Esophagus mucosa (tissue), 1 donor: Measurements from ENCODE around the gene EFNA2. TPM values are rescaled to one million over a fixed set of nuclear protein-coding genes. Genes with fewer than 3 reads are reported as not detected.
"Not testable (repeated sequence)": the region's sequence is repeated elsewhere in the genome, so short reads cannot be mapped to it uniquely, and the experiment has no call there.

Experiments
- ATAC-seq: fragments of 200-7000 bp; cut with Tn5 transposase; one replicate; pipeline ENCODE4 v1.9.1; 2020
- total RNA-seq: library from RNA; stranded (reverse); gene quantifications from one replicate; pipeline ENCODE4 v1.2.4, GENCODE V29; 2023
- donor health status: DM: yes; HTN: yes; CAD: no.

Gene EFNA2
- total RNA-seq, 1 donor from 2014 or later = 0.40 TPM

GRCh38 chr19:1322198-1322981, 36.7 kb downstream of the EFNA2 start:
- ATAC-seq = no peak

DNA sequence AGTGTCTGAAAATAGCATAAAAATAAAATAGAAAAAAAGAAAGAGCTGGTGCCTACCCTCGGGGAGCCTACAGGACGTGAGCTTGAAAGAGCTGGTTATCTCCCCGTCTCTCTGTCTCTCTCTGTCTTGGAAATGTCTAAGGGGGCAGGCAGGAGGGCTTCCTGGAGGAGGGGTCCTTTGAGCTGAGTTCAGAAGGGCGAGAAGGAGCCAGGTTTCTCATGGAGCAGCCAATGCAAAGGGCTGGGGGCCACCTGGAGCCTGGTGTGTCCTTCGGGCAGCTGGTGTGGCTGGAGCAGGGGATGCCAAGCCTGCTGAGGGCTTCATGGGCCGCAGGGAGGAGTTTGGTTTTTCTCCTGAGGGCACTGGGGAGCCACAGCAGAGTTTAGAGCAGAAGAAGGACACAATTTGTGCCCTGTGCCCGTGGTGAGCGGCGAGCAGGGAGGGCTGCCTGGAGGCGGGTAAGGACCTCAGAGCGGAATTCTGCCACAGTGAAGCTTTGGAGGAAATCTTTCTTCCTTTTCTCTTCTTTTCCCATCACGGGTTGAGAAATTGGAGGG, 38.7 kb downstream of the EFNA2 start:
- ATAC-seq = no peak

DNA sequence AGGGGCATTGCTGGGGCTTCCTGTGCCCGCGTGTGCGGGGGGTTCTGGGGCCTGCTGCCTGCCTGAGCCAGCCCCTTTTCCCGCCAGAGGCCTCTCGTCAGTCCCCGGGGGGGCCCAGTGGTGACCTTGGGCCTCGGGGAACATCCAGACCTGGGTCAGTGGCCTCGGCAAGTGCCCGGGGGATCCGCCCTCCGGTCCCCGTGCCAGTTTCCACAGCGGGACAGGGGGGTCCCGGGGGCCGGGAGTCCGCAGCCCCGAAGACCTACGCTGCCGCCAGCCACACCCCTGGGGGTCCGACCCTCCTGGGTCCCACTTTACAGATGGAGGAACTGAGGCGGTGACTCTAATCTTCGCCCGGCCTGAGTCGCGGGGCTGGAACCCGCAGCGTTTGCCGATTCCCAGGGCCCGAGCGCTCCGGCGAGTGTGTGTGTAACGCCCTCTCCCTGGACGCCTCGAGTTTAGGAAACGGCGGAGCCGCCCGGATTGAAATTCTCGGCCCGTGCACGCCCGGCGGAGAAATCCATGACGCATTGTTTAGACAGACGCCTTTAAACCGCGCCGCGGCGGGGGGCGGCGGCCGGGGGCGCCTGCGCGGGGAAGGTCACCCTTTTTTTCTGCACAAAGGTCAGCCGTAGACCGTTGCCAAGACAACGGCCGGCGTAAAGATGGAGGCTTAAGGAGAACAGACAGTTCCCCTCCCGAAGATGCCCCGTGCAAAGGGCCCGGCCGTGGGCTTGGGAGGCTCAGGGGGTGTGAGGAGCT, 39.3 kb downstream of the EFNA2 start:
- peak; percentile 75 for ATAC-seq

DNA sequence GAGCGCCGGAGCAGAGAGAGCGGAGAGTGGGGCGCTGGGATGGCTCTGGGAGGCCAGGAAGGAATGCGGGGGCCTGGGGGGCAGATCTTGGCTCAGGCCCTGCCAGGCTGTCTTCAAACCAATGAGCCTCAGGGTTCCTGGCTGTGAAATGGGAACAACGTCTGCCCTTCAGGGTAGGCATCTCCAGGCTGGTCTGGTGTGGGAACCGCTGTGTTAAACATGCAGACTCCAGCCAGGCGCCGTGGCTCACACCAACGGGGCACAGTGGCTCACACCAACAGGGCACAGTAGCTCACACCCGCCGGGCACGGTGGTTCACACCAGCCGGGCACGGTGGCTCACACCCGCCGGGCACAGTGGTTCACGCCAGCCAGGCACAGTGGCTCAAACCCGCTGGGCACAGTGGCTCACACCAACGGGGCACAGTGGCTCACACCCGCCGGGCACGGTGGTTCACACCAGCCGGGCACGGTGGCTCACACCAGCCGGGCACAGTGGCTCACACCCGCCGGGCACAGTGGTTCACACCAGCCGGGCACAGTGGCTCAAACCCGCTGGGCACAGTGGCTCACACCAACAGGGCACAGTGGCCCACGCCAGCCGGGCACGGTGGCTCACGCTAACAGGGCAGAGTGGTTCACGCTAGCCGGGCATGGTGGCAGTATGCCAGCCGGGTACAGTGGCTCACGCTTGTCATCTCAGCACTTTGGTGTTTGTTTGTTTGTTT, 40.1 kb downstream of the EFNA2 start:
- no peak for ATAC-seq

DNA sequence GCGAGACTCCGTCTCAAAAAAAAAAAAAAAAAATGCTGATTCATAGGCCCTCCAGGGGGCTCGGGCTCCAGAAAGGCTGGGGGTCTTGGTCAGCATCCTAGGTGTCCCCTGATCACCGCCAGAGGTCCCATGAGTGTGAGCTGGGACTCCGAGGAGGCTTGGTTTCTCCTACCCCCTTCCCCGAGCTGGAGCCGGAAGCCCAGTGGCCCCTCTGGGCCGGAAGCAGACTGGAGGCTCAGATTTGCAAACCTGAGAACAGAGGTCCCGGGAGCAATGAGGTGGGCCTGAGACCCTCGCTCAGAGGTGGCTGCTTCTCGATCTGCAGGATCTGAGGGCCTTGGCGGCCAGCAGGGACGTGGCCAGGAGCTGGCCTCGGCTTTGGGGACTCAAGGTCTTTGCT, 41.5 kb downstream of the EFNA2 start:
- ATAC-seq = no peak

- ATAC-seq = not testable (repeated sequence)
Measured at GRCh38 chr19:1332208-1332607, 46.5 kb downstream of the EFNA2 start.

- no peak for ATAC-seq
Measured at GRCh38 chr19:1336079-1336684, 50.5 kb downstream of the EFNA2 start.

GRCh38 chr19:1340681-1341469, 55.2 kb downstream of the EFNA2 start:
- no peak for ATAC-seq

GRCh38 chr19:1343041-1343440, 57.4 kb downstream of the EFNA2 start:
- no peak for ATAC-seq

DNA sequence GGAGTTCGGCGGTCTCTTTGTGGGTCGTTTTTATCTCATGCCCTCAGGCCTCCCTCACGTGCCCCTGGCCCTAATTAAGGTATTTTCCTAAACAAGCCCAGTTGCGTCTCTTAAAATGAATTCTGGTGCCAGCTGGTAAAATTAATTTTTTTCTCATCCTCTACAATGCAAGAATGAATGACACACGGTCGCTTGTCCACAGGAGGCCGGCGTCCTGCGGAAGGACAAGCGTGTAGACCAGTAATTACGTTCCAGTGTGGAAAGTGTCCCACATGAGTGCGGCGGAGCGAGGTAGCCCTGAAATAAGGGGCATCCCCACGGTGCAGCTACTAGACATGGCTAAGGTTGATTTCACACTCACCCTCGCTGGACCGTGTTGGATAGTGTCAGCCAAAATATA, 63.5 kb downstream of the EFNA2 start:
- ATAC-seq = no peak

GRCh38 chr19:1350867-1351266, 65.2 kb downstream of the EFNA2 start:
- ATAC-seq = no peak

Other genes starting within 250 kb of the EFNA2 start
- gene ABCA7, start 245.8 kb upstream of the EFNA2 start, total RNA-seq = 24.8 TPM
- 5.1 TPM for gene ARHGAP45, start 218.7 kb upstream of the EFNA2 start, total RNA-seq
- 139 TPM for gene POLR2E, start 190.5 kb upstream of the EFNA2 start, total RNA-seq
- 138 TPM for gene GPX4, start 181.9 kb upstream of the EFNA2 start, total RNA-seq
- gene SBNO2, start 111.6 kb upstream of the EFNA2 start, total RNA-seq = 67.5 TPM
- gene STK11, start 80.1 kb upstream of the EFNA2 start, total RNA-seq = 35.0 TPM
- gene CBARP, start 47.9 kb upstream of the EFNA2 start, total RNA-seq = 2.0 TPM
- gene ATP5F1D, start 44.1 kb upstream of the EFNA2 start, total RNA-seq = 251 TPM
- gene MIDN, start 37.3 kb upstream of the EFNA2 start, total RNA-seq = 99.3 TPM
- gene CIRBP, start 16.5 kb upstream of the EFNA2 start, total RNA-seq = 172 TPM
- 41.2 TPM for gene FAM174C, start 10.3 kb upstream of the EFNA2 start, total RNA-seq
- gene NDUFS7, start 98.0 kb downstream of the EFNA2 start, total RNA-seq = 120 TPM
- 19.2 TPM for gene GAMT, start 115.7 kb downstream of the EFNA2 start, total RNA-seq
- 91.6 TPM for gene DAZAP1, start 121.7 kb downstream of the EFNA2 start, total RNA-seq
- 1,167 TPM for gene RPS15, start 152.5 kb downstream of the EFNA2 start, total RNA-seq
- gene APC2, start 164.2 kb downstream of the EFNA2 start, total RNA-seq = 0.48 TPM
- 19.2 TPM for gene C19orf25, start 193.3 kb downstream of the EFNA2 start, total RNA-seq
- 1.2 TPM for gene PCSK4, start 204.5 kb downstream of the EFNA2 start, total RNA-seq
- 8.5 TPM for gene REEP6, start 205.3 kb downstream of the EFNA2 start, total RNA-seq
- 6.7 TPM for gene ADAMTSL5, start 227.1 kb downstream of the EFNA2 start, total RNA-seq
- not detected for gene PLK5, start 238.2 kb downstream of the EFNA2 start, total RNA-seq